GM19372 (cell line): Measurements from ENCODE around the gene CPXM1.
"Not testable (repeated sequence)": the region's sequence is repeated elsewhere in the genome, so short reads cannot be mapped to it uniquely, and the experiment has no call there.

Experiments
- ATAC-seq: cut with Tn5 transposase; IDR thresholded peaks from one replicate; pipeline ENCODE4 v1.9.1; 2021; ENCODE audit warnings: mild to moderate bottlenecking, low read depth, moderate library complexity; ENCODE audit not compliant: unreplicated experiment

CPXM1 gene

DNA sequence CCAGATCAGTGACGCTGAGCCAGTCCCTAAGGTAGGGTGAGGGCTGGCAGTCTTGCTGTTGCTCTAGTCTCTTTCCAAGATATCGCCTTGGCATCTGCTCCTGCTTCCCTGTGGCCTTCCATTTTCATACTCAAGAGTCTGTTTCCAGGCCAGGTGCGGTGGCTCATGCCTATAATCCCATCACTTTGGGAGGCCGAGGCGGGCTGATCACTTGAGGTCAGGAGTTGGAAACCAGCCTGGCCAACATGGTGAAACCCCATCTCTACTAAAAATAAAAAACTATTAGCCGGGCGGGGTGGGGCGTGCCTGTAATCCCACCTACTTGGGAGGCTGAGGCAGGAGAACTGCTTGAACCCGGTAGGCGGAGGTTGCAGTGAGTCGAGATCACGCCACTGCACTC lies 30.3 kb downstream of the CPXM1 start:
- not testable (repeated sequence) for ATAC-seq

DNA sequence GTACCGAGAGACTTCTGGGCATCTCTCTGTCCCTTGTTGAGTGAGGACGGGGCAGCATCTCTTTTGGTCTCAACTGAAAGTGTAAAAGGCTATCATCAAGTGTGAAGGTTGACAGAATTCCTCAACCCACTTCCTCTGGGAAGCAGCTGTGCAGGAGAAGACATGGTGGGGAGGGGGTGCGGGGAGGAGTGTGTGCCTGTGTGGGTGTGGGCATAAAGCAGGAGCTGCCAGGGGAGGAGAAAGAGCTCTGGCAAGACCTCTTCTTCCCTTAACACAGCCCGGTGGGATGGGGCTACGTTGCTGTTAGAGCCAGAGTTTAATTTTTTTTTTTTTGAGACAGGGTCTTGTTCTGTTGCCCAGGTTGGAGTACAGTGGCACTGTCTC lies 31.8 kb downstream of the CPXM1 start:
- no peak for ATAC-seq

DNA sequence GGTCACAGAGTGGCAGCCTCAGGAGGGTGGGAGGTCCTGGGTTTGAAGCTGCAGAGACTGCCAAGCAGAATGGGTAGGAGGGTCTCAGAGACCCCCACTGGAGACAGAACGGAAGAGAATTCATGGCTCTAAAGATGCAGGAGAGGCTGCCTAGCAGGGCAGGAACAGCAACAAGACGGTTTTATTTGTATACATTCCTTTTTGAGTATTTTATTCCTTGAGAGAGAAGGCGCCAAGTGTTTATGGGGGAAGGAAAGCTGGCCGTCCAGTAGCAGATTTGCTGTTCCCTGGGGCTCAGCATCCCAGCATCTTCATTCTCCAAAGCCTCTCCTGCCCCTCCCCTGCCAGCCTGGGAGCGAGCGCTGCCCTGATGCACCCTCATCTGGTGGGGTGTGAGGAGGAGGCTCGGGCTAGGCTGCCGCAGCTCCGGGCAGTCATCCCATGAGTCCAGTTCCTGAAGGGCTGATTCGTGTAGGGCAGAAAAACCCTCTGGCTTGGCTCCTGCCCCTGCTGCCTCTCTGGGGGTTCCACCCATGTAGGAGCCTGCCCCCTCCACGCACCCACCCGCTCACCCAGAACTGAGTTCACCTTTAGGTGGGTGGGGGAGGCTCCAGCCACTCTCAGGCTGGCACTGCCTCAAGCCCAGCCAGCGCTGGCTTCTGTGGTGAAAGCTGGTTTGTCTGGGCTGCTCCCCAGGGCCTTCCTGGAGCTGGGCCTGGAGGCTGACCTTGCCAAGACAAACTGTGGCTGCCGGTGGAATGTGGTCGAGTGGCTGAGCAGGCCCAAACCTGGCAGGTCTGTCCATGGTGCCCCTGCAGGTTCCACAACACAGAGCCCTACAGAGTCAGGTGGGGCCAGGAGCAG lies 32.4 kb downstream of the CPXM1 start:
- no peak for ATAC-seq

DNA sequence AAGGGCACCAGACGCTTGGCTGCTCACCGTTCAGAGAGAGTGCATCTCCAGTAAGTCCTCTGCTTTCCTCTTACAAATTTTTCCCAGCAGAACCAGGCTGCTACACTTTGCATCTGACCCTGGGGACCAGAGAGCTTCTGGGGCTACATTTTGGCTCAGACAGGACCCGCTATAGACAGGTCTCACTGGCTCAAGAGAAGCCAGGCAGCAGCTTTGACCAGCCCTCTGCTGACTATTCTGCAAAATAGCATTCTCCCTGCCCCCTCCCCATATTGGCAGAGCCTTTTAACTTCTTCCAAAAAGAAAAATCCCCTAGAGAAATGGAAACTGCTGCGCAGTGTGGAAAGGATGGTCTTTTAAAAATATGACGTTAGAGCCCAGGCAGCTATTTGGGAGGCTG lies 37.2 kb downstream of the CPXM1 start:
- no peak for ATAC-seq

DNA sequence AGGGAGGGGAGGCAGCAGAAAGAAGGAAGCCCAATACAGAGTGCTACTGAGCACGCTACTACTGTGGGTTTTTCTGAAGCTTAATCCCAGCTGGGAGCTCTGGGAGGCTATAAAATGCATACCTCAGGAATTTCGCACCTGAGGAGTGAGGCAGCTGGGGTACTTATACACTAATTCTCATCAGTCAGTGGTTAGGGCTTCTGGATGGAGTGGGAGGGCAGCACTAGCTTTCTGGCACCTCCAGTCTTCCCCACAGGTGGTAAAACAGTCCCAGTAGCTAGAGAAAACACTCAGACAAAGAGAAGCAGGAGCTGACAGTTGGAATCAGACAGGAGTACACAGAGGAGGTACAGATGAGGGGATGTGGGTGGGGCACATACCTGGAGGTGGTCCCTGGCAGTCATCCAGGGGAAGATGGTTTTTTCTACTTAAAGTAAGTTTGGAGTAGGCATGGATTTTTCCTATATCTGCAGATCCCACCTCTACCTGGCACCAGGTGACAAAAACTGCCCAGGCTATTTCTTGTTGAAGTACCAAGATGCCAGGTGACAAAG lies 37.8 kb downstream of the CPXM1 start:
- no peak for ATAC-seq

DNA sequence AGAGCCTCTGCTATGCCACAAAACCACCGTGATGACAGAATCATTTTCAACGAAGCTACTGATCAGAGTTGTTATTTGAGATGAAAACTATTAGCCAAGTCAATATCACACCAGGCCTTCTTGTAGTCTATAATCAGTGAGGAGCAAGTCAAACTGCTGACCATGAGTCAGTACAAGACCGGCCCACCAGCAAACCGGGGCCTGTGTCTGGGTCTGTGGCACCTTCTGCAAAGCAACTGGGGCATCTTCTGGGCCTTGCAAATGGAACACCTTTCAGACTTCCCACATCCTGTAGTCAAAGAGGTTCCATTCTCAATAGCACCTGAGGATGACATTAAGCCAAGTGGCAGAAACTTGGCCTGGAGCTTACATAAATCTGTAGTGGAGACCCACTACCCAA lies 38.5 kb downstream of the CPXM1 start:
- ATAC-seq: no peak

DNA sequence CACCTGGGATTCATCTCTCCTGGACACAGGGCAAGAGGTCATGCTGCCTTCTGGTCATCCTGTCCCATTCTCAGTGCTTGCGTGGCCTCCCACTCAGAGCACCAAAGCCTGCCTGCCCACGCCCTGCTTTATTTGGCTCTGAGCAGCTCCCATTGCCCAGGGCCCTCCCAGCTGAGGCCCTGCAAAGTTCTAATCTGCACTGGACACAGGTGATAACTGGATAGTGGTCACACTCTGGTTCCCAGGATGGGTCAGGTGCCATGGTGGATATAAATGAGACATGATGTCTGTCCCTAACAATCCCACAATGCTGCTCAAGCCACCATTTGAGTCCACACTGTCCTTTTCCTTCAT lies 39.5 kb downstream of the CPXM1 start:
- ATAC-seq: no peak

DNA sequence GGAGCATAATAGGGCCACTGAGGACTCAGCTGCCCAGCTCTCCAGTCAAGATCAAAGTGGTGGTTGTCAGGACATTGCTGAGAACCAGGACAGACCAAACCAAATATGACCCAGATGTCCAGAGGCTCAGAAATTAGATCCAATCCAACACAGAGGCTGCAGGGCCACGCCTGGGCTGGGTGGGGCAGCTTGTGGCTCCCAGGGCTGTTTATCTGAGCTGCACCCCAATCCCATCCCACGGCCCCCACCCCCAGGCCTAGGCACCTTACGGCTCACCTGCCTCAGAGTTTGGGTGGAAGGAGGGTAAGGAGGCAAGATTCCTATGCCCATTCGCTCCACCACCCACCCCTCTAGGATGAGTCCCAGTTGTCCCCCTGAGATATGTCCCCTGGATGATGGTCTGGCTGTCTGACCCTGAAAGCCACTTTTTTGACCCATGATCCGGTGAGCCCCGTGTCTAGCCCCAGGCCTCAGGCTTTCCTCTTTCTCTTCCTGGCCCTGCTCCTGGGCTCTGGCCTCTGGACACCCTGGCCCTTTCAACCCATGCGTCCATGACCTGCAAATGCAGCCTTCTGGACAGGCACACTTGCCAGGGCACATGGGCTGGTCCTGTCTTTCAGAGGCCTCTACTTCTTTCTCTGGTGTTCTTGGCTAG lies 40.0 kb downstream of the CPXM1 start:
- no peak for ATAC-seq

DNA sequence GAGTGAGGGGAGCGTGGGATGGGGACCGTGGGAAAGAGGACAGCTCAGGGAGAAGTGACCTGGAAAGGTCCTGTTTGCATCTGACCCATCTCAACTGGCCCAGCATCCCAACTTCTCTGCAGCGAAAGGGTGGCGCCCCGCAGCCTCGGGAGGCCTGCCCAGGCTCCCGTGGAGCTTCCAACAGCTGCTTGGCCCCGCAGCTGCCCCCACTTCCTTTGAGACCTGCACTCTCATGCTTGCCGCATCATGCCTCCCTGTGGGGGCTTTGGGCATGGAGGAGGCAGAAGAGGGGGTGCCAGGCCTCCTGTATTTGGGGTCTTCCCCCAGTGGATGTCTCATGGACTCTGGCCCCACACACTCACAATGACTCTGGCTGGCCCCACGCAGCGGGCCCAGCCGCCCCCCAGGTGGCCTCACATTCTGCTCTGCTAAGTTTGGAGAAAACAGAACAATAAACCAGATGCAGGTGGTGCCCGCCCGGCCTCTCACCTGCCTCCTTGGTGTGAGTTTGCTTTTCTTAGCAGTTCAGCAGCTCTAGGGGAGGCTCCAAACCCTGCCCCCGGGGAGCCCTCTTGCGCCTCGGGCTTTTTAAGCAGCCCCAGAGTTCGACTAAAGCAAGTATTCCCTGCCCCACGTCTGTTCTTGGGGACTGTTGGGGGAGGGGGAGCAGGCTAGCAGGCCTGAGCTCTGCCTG lies 40.7 kb downstream of the CPXM1 start:
- no peak for ATAC-seq

DNA sequence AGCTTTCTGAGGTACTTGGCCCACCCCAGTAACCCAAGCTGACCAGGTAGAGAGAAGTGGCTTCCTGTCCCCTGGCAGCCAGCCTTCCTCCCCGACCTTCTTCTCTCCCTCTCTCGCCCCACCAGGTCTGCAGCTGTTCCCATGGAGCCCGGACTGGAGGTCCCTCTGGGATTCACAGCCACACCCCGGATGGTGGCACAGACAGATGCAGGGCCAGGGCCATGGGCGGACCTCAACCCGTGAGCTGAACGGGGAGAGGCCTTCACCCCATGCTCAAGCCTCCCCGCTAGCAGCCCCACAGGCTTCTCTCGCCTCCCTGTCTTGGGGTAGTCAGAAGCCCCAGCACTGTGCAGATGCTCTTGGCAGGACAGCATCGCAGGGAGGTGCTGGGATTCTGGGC lies 41.3 kb downstream of the CPXM1 start:
- ATAC-seq: no peak

DNA sequence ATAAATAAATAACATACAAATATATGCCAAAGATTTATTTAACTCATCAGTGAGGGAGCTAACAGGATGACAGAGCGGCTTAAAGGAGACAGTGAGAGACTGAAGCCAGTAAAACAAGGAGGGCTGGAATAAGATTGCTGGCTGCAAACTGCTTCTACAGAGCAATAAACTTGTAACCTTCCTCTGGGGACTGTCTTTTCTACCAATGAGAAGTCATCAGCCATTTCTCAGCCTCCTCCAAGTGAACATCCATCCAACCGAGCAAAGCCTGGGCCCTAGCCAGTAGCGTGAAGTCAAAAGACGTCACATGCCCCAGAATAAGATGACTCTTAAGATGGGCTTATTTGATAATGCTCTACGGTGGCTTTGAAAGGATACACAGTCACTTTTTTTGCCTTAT lies 42.5 kb downstream of the CPXM1 start:
- ATAC-seq: no peak

DNA sequence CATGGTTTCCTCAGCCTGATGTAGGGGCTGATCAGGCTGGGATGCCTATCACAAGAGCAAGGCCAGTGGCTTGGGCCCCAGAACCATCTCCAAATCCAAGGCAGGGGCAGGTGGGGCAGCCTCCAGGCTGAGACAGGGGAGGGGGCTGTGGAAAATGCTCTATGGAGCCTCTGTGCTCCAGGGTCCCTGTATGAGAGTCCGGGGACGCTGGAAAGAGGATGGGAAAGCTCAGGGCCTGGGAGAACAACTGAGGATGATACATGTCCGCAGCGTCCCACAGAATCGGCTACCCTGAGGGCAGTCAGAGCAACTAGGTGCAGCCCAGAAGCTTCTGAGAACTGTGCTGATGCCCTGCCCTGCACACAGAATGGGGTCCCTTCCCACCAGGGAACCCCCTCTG lies 43.4 kb downstream of the CPXM1 start:
- no peak for ATAC-seq

DNA sequence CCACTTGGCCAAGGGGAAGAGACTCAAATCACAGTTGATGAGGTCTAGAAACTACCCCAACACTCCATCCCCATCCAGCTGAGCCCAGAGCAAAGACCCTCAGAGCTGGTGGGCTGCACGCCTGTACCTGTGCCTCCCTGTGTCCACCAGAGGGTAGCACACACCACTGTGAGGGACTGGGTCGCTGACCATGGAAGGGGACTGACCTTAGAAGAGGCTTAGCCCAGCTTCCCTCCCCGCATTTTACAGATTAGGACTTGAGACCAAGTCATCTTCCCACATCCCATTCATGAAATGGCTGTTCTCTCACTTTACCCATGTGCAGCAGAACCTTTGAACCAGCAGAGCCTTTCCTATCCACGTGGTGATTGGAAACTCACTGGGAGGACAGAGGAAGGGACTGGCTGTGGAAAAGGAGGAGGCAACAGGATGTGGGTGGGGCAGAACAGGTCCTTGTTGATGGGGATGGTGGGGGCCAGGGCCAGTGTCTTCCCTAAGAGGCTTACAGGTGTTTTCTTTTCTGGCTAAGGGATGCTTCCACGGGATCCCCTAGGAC lies 44.3 kb downstream of the CPXM1 start:
- no peak for ATAC-seq

DNA sequence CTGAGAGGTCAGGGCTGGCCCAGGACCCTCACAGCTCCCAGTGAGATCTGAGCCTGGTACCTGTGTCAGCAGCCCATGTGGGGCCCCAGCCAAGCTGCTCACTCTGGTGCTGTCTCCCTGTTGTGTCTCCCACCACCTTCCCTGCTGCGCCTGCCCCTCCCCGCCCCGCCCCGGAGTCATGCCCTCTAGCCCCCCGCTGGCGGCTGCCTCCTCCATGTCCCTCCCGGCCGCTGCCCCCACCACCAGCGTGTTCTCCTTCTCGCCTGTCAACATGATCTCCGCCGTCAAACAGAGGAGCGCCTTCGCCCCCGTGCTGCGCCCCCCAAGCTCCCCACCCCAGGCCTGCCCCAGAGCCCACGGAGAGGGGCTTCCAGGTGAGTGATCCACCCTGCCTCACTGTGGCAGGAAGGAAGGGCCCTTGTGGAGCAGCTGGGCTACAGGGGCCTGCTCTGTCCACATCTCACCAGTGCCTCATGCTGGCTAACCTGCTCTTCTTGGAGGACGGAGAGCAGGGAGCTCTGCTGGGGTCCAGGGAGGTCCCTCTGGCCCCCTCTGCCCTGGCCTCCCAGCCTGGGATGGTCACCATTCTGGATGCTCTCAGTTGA lies 44.9 kb downstream of the CPXM1 start:
- ATAC-seq: no peak

DNA sequence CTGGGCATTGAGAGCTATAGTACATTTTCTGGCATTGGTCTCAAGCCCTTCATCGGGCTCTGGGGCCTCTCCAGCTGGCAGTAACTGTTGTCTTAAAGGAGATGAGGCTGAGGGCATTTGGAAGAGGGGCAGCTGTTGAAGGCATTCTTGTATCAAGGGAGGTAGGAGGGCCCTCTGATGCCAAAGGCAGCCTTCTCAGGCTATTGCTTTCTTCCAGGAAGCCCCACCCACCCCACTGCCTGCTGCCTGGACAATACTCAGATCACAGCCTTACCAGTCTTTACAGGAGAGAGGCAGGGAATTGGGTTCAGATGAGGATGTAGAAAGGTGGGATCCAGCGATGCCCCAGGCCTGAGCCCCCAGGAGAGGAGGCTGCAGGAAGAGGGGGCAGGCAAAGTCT lies 46.0 kb downstream of the CPXM1 start:
- no peak for ATAC-seq

DNA sequence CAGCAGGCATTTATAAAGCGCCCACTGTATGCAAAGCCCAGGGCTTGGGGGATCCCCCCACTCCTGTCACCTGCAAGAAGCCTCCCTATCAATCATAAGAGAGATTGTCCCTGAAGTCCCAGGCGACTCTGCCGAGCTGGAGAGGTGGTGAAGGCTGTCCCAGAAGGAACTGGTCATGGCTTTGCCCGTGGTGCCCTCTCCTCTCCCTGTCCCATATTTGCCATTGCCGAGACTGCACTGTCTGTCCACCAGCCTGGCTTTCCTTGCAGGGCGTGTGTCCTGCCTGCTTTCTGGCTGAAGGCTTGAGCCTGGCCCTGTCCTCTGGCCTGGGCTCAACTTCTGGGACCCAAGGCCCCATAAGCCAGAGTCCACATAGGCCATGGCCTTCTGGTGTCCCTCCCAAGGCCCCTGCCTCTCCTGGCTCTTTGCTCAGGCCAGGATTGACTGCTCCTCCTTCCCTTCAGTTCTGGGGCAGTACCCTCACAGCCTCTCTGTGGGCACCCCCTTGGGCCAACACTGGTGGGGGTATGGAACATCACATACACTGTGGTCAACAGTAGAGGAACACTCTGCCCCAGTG lies 46.9 kb downstream of the CPXM1 start:
- ATAC-seq: no peak

DNA sequence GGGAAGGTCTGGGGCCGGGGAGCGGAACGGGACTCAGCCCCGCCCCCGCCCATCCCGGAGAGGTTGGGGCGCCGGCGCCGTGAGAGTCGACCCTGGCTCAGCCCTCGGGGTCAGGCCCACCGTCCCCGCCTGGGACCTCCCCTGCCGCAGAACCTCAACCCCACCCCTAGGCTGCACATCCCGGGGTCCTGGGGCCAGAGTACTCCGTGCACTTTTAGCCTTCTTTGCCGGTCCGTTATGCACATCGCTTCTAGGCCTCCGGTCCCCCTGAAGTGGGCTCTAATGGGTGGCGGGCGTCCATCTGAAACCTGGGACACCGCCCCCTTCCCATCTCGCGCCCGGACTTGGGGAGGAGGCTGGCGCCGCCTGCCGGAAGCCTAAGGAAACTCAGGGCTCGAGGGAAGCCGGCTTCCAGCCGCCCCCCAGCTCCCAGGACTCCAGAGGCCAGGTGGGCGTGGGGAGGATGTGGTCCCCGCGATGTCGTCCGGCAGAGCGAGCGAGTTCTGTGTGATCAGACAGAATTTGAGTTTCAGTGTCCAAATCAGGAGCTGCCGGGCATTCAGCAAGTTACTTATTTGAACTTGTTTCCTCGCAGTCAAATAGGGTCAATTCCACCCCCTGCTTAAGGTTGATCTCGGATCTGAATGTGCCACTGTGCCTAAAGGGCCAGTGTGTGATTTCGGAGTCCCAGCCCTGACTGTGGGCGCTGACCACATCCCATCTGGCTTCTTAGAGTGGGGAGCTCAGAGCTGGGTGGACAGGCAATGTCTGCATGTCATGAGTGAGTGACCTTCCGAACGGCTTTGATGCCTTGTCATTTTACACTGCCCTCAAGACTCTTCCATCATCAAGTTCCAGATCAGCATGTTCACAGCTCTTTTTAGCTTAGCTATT lies 47.6 kb downstream of the CPXM1 start:
- no peak for ATAC-seq

DNA sequence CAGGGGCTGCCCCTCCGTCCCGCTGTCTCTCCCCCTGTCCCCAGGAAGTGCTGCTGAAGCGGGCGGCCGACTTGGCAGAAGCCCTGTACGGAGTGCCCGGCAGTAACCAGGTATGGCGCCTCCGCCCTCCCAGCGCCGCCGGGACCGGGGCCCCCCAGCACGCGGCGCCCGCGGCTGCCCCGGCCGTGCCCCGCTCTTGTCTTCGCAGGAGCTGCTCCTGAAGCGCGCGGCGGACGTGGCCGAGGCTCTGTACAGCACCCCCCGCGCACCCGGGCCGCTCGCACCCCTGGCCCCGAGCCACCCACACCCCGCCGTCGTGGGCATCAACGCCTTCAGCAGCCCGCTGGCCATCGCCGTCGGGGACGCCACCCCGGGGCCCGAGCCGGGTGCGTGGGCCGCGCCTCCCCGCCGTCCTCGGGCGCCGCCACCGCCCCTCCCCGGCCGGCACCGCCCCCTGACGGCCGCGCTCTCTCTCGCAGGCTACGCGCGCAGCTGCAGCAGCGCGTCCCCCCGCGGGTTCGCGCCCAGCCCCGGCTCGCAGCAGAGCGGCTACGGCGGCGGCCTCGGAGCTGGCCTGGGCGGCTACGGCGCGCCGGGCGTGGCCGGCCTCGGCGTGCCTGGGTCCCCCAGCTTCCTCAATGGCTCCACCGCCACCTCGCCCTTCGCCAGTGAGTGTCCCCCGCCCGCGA lies 48.4 kb downstream of the CPXM1 start:
- no peak for ATAC-seq
